ENCODE measurements around the gene SNRK.

The SNRK gene

GRCh38 chr3:43316783-43317460 is 30.6 kb downstream of the SNRK start:
- Histone ChIP-seq H3K79me2 (ENCODE audit: insufficient read depth, low read depth) (no peaks in the 10 kb centered on the region), H3K36me3 (ENCODE audit: insufficient read depth) (no peaks in the 10 kb centered on the region), H4K20me1 (ENCODE audit: insufficient read depth) (no peaks in the 10 kb centered on the region), H3K4me2 (no peak overlapping the region), H3K4me3 (IDR thresholded peaks at IDR 0.05; ENCODE audit: insufficient read depth, low read depth, low read length) (no peak overlapping the region), H2AFZ (ENCODE audit: low read depth) (no peak overlapping the region), H3K27ac (no peak overlapping the region), H3K4me1 (ENCODE audit: low read depth, poor library complexity, severe bottlenecking) (no peaks in the 10 kb centered on the region), H3K27me3 (ENCODE audit: insufficient read depth, low read depth) (no peaks in the 10 kb centered on the region), H3K9ac (no peak overlapping the region)
- TF ChIP-seq, protein P1, sequence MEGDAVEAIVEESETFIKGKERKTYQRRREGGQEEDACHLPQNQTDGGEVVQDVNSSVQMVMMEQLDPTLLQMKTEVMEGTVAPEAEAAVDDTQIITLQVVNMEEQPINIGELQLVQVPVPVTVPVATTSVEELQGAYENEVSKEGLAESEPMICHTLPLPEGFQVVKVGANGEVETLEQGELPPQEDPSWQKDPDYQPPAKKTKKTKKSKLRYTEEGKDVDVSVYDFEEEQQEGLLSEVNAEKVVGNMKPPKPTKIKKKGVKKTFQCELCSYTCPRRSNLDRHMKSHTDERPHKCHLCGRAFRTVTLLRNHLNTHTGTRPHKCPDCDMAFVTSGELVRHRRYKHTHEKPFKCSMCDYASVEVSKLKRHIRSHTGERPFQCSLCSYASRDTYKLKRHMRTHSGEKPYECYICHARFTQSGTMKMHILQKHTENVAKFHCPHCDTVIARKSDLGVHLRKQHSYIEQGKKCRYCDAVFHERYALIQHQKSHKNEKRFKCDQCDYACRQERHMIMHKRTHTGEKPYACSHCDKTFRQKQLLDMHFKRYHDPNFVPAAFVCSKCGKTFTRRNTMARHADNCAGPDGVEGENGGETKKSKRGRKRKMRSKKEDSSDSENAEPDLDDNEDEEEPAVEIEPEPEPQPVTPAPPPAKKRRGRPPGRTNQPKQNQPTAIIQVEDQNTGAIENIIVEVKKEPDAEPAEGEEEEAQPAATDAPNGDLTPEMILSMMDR (conservative IDR thresholded peaks at IDR 0.05; ENCODE audit: low read depth, low read length) = no peak

DNA sequence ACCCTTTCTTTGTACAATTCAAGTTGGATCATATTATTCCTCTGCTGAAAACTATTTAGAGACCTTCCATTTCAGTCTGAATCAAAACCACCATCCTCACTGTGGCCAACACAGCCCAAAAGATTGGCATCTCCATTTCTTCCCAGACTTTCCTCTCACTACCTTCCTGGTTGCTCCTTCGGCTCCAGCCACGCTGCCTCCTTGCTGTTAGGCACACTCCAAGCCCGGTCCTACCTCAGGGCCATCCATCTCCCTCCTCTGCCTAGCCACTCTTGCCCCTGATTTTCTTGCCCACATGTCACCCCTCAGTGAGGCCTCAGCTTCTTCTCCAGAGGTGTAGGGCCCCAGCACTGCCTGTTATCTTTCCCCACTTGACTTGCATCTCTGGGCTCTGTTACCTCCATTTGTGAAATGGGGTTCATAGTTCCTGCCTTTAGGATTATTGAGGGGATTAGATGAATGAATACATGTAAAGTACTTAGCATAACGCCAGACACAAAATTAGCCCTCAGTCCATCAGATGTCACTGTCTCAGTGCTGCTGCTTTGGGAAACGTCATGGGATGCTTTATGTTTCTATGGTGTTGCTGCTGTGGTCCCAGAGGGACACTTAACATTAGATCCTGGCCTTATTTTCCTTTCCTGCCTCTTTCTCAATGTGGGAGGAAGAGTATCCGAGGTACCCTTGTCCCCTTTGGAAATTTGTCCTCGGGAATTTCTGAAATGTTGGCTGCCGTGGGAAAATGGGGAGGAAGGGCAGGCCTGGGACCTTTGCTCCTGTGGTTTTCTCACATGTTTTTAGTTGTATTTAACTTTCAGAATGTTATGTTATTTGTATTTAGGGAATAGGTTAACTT is 31.3 kb downstream of the SNRK start:
- H3K4me1 ChIP-seq (ENCODE audit: low read depth, poor library complexity, severe bottlenecking) = no peaks in the 10 kb centered on the region
- H3K9ac ChIP-seq = no peak overlapping the region
- no peaks in the 10 kb centered on the region for H3K79me2 ChIP-seq (ENCODE audit: insufficient read depth, low read depth)
- H4K20me1 ChIP-seq (ENCODE audit: insufficient read depth) = no peaks in the 10 kb centered on the region
- H3K36me3 ChIP-seq (ENCODE audit: insufficient read depth) = no peaks in the 10 kb centered on the region
- no peak overlapping the region for H3K27ac ChIP-seq
- no peak overlapping the region for H3K4me3 ChIP-seq (IDR thresholded peaks at IDR 0.05; ENCODE audit: insufficient read depth, low read depth, low read length)
- H3K4me2 ChIP-seq = no peak overlapping the region
- no peaks in the 10 kb centered on the region for H3K27me3 ChIP-seq (ENCODE audit: insufficient read depth, low read depth)
- TF ChIP-seq, protein P1 (conservative IDR thresholded peaks at IDR 0.05; ENCODE audit: low read depth, low read length) = no peak
- no peak overlapping the region for H2AFZ ChIP-seq (ENCODE audit: low read depth)

DNA sequence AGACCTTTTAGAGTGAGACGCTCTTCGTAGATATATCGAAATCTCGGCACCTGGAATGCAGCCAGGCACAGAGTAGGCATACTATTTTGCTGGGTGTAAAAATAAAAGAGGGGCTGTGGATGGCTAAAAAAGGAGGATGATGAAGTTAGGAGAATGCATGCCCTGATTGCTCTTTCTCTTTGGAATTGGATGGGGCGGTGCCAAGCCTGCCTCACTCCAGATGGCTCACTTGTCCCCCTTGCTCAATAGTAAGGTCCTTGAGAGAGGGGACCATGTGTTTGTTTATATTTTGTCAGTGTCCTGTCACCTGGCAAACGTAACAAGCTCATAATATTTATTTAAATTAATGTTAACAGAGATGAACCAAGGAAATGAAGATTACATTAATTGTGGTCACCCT is 33.0 kb downstream of the SNRK start:
- no peak overlapping the region for H3K27ac ChIP-seq
- no peak overlapping the region for H3K9ac ChIP-seq
- no peak overlapping the region for H3K4me2 ChIP-seq
- H2AFZ ChIP-seq (ENCODE audit: low read depth) = no peak overlapping the region
- no peaks in the 10 kb centered on the region for H3K79me2 ChIP-seq (ENCODE audit: insufficient read depth, low read depth)
- H4K20me1 ChIP-seq (ENCODE audit: insufficient read depth) = no peaks in the 10 kb centered on the region
- no peaks in the 10 kb centered on the region for H3K4me1 ChIP-seq (ENCODE audit: low read depth, poor library complexity, severe bottlenecking)
- no peaks in the 10 kb centered on the region for H3K36me3 ChIP-seq (ENCODE audit: insufficient read depth)
- H3K4me3 ChIP-seq (IDR thresholded peaks at IDR 0.05; ENCODE audit: insufficient read depth, low read depth, low read length) = no peak overlapping the region
- TF ChIP-seq, protein P1 (conservative IDR thresholded peaks at IDR 0.05; ENCODE audit: low read depth, low read length) = no peak
- no peaks in the 10 kb centered on the region for H3K27me3 ChIP-seq (ENCODE audit: insufficient read depth, low read depth)

- Histone ChIP-seq H3K4me3 (IDR thresholded peaks at IDR 0.05; ENCODE audit: insufficient read depth, low read depth, low read length) (no peak overlapping the region), H3K36me3 (ENCODE audit: insufficient read depth) (no peaks in the 10 kb centered on the region), H3K9ac (no peak overlapping the region), H3K4me2 (no peak overlapping the region), H3K27ac (no peak overlapping the region), H2AFZ (ENCODE audit: low read depth) (no peak overlapping the region), H3K4me1 (ENCODE audit: low read depth, poor library complexity, severe bottlenecking) (no peaks in the 10 kb centered on the region), H4K20me1 (ENCODE audit: insufficient read depth) (no peaks in the 10 kb centered on the region), H3K79me2 (ENCODE audit: insufficient read depth, low read depth) (no peaks in the 10 kb centered on the region), H3K27me3 (ENCODE audit: insufficient read depth, low read depth) (no peaks in the 10 kb centered on the region)
- TF ChIP-seq, protein P1 (conservative IDR thresholded peaks at IDR 0.05; ENCODE audit: low read depth, low read length) = no peak
These were observed 33.5 kb downstream of the SNRK start for GRCh38 chr3:43319794-43320193.
